Measurements from ENCODE around the gene PSD4.

GRCh38 chr2:113238871-113239839 is 65.4 kb downstream of the PSD4 start:
- no peak for TF ChIP-seq CTCF (IDR thresholded peaks at IDR 0.05; ENCODE audit: low read length)
- TF ChIP-seq EZH2 (optimal IDR thresholded peaks at IDR 0.05; ENCODE audit: low read depth, low read length) = no peak
